Measurements from ENCODE around the gene TOP1.

- TF ChIP-seq CTCF (IDR thresholded peaks at IDR 0.05): no peak
- no peak for TF ChIP-seq YY1 (IDR thresholded peaks at IDR 0.05; ENCODE audit: low read depth)
- no peak for TF ChIP-seq FOXM1 (IDR thresholded peaks at IDR 0.05; ENCODE audit: low read depth)
- TF ChIP-seq FOXJ3 (CRISPR knock-in tag; IDR thresholded peaks at IDR 0.05): no peak
- no peak for TF ChIP-seq USF2 (IDR thresholded peaks at IDR 0.05; ENCODE audit: borderline replicate concordance, low read depth, low read length)
- no peak for TF ChIP-seq IRF3 (IDR thresholded peaks at IDR 0.05; ENCODE audit: low read depth, low read length)
- no peak for TF ChIP-seq MAX (IDR thresholded peaks at IDR 0.05; ENCODE audit: low read depth)
- TF ChIP-seq RFX5 (IDR thresholded peaks at IDR 0.05; ENCODE audit: low read length): no peak
- no peak for TF ChIP-seq FOSL2 (IDR thresholded peaks at IDR 0.05; ENCODE audit: borderline replicate concordance, low read depth)
- TF ChIP-seq ZBTB33 (IDR thresholded peaks at IDR 0.05; ENCODE audit: borderline replicate concordance, low read depth): no peak
- TF ChIP-seq TEAD4 (IDR thresholded peaks at IDR 0.05; ENCODE audit: borderline replicate concordance, insufficient read depth): no peak
- no peak for TF ChIP-seq POLR2AphosphoS5 (IDR thresholded peaks at IDR 0.05; ENCODE audit: low read depth, low read length)
Observed at GRCh38 chr20:41162396-41162795, 133.8 kb downstream of the TOP1 start.
